Nephron (organoid): ENCODE results near the gene SMIM44.
A peak's percentile ranks its signal among the peaks of the same experiment; 100 is the strongest.
"Not testable (repeated sequence)": the region's sequence is repeated elsewhere in the genome, so short reads cannot be mapped to it uniquely, and the experiment has no call there.

ENCODE experiments used
- H3K27ac Mint-ChIP-seq, 3 experiments: 2 replicates each; pipeline ENCODE4 v1.8.0; 2020; ENCODE audit warnings: mixed read lengths in 3 of 3, mild to moderate bottlenecking in 2 of 3, moderate library complexity in 1 of 3
- H3K27me3 Mint-ChIP-seq: 2 replicates; pipeline ENCODE4 v1.8.0; 2021; ENCODE audit warnings: low read depth, mild to moderate bottlenecking, moderate library complexity, mixed read lengths
- H3K36me3 Mint-ChIP-seq: 2 replicates; pipeline ENCODE4 v1.8.0; 2020; ENCODE audit warnings: low read depth, mixed read lengths
- H3K4me1 Mint-ChIP-seq: 2 replicates; pipeline ENCODE4 v1.8.0; 2020; ENCODE audit warnings: mixed read lengths
- H3K4me3 Mint-ChIP-seq, 3 experiments: 2 replicates each; pipeline ENCODE4 v1.8.0; 2020; ENCODE audit warnings: mild to moderate bottlenecking in 3 of 3, mixed read lengths in 3 of 3, moderate library complexity in 2 of 3
- H3K9me3 Mint-ChIP-seq: 2 replicates; pipeline ENCODE4 v1.8.0; 2020; ENCODE audit warnings: mixed read lengths
- TF ChIP-seq, protein P1 (sequence below), 3 experiments: fragments of 200-600 bp; sonication (generic); IDR thresholded peaks; one replicate each; pipeline ENCODE4 v1.5.0; 2021; ENCODE audit warnings: antibody characterized with exemption in 3 of 3; ENCODE audit not compliant: unreplicated experiment in 3 of 3

Gene SMIM44

DNA sequence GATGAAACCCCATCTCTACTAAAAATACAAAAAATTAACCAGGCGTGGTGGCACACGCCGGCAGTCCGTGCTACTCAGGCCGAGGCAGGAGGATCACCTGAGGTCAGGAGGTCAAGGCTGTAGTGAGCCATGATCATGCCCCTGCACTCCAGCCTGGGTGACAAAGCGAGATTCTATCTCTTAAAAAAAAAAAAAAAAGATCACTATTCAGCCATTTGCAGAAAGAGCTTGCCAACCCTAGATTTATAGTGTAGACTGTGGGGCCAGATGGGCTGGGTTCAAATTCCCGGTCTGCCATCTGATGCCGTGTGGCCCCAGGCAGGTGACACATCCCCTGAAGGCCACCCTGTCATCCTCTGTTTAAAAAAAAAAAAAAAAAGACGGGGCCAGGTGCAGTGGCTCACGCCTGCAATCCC is 31.8 kb downstream of the SMIM44 start:
- no peak overlapping the region for H3K4me3 Mint-ChIP-seq
- peaks cover 20% of the 10 kb centered on the region for H3K36me3 Mint-ChIP-seq
- H3K27ac Mint-ChIP-seq = peak overlapping the region; percentile 92 to 96 (median 93)

DNA sequence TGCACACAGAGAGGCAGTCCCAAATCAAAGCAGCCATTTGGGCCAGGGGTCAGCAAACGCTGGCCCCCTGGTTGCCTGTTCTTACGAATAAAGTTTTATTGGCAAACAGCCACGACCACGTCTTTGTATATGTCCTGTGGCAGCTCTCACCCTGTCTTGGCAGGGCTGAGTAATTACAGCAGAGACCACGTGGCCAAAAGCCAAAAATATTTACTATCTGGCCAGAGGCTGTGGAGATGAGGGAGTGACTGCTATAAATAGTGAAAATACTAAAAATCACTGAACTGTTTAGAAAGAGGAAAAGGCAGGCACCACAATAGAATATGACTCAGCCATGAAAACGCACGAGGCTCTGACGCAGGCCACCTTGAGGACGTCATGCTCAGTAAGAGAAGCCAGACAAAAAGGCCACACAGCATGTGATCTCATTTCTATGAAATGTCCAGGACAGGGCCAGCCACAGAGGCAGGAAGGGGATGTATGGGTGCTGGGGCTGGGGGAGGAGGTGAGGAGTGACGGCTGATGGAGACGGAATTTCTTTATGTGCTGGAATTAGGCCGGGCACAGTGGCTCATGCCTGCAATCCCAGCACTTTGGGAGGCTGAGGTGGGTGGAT is 32.3 kb downstream of the SMIM44 start:
- Mint-ChIP-seq H3K27ac (peak overlapping the region; percentile 92 to 96 (median 93)), H3K4me1 (peaks cover 10% of the 10 kb centered on the region), H3K27me3 (peaks cover 4% of the 10 kb centered on the region), H3K36me3 (peaks cover 19% of the 10 kb centered on the region), H3K9me3 (no peaks in the 10 kb centered on the region), H3K4me3 (no peak overlapping the region)
- TF ChIP-seq, protein P1, sequence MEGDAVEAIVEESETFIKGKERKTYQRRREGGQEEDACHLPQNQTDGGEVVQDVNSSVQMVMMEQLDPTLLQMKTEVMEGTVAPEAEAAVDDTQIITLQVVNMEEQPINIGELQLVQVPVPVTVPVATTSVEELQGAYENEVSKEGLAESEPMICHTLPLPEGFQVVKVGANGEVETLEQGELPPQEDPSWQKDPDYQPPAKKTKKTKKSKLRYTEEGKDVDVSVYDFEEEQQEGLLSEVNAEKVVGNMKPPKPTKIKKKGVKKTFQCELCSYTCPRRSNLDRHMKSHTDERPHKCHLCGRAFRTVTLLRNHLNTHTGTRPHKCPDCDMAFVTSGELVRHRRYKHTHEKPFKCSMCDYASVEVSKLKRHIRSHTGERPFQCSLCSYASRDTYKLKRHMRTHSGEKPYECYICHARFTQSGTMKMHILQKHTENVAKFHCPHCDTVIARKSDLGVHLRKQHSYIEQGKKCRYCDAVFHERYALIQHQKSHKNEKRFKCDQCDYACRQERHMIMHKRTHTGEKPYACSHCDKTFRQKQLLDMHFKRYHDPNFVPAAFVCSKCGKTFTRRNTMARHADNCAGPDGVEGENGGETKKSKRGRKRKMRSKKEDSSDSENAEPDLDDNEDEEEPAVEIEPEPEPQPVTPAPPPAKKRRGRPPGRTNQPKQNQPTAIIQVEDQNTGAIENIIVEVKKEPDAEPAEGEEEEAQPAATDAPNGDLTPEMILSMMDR (IDR thresholded peaks at IDR 0.05; ENCODE audit: unreplicated experiment in 3 of 3) = no peak

More for the DNA sequence above, 31.8 kb downstream of the SMIM44 start:
- H3K4me1 Mint-ChIP-seq = peaks cover 12% of the 10 kb centered on the region
- TF ChIP-seq, protein P1 (IDR thresholded peaks at IDR 0.05; ENCODE audit: unreplicated experiment in 3 of 3) = no peak
- no peaks in the 10 kb centered on the region for H3K9me3 Mint-ChIP-seq
- H3K27me3 Mint-ChIP-seq = no peaks in the 10 kb centered on the region

DNA sequence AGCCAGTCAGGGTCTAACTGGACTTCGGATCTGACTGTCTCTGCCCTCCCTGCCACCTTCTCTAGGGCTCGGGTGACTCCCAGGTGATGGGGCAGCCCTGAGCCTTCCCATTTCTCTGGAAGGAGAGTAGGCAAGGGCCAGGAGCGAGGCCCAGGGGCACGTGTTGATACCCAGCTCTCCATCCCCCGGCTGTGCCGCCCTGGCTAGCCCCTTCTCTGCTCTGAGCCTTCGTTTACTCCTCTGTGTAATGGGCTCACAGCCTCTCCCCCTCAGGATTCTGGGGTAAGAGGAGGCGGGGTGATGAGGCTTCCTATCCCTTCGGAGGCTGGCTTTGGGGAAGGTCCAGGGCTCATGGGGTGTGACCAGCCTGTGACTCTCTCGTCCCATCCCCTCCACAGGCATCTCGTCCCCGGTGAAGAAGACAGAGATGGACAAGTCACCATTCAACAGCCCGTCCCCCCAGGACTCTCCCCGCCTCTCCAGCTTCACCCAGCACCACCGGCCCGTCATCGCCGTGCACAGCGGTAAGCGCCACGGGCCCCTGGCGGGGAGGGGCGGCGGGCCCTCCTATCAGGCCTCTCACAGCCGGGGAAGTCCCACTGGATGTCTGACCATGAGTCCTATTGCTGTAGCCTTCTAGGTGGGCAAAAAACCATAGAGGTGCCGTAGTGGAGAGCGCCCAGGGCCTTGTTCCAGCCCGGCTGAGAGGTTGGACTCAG is 34.5 kb downstream of the SMIM44 start:
- peaks cover 4% of the 10 kb centered on the region for H3K27me3 Mint-ChIP-seq
- TF ChIP-seq, protein P1 (IDR thresholded peaks at IDR 0.05; ENCODE audit: unreplicated experiment in 3 of 3) = no peak
- no peaks in the 10 kb centered on the region for H3K9me3 Mint-ChIP-seq
- no peak overlapping the region for H3K27ac Mint-ChIP-seq
- peaks cover 17% of the 10 kb centered on the region for H3K4me1 Mint-ChIP-seq
- H3K36me3 Mint-ChIP-seq = peaks cover 17% of the 10 kb centered on the region
- no peak overlapping the region for H3K4me3 Mint-ChIP-seq

DNA sequence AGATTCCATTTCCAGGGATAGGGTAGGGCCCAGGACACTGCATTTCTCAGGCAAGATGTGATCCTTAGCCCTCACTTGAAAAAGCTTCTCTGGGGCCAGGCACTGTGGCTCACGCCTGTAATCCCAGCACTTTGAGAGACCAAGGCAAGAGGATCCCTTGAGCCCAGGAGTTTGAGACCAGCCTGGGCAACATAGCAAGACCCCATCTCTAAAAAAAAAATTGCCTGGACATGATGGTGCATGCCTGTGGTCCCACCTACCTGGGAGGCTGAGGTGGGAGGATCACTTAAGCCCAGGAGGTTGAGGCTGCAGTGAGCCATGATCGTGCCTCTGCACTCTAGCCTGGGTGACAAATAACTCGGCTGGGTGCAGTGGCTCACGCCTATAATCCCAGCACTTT is 36.6 kb downstream of the SMIM44 start:
- peaks cover 22% of the 10 kb centered on the region for H3K4me1 Mint-ChIP-seq
- not testable (repeated sequence) for H3K9me3 Mint-ChIP-seq, H3K27me3 Mint-ChIP-seq, H3K27ac Mint-ChIP-seq, H3K4me3 Mint-ChIP-seq, H3K36me3 Mint-ChIP-seq

DNA sequence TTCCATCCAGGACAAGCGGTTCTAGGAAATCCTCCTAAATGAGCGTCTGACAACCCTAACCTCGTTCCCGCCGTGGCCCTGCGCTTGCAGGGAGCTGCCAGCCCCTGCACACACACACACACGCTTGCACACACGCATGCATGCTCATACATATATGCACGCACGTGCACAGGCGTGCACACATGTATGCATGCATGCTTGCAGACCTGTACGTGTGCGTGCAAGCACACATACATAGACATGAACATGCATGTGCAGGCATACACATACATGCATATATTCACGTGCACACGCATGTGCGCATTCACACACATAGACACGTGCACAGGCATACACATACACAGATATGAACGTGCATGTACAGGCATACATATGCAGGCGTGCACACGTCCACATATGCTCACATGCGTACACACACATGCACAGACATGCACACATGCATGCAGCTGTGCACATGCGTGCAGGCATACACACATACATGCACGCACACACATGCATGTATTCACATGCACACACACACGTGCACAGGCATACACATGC is 38.5 kb downstream of the SMIM44 start:
- no peaks in the 10 kb centered on the region for H3K9me3 Mint-ChIP-seq
- H3K4me3 Mint-ChIP-seq = peak overlapping the region in 1 of 3 experiments; percentile 19
- peaks cover 16% of the 10 kb centered on the region for H3K4me1 Mint-ChIP-seq
- H3K27ac Mint-ChIP-seq = peak overlapping the region; percentile 61 to 87 (median 67)
- peaks cover 4% of the 10 kb centered on the region for H3K27me3 Mint-ChIP-seq
- H3K36me3 Mint-ChIP-seq = no peaks in the 10 kb centered on the region
- TF ChIP-seq, protein P1 (IDR thresholded peaks at IDR 0.05; ENCODE audit: unreplicated experiment in 3 of 3) = no peak

DNA sequence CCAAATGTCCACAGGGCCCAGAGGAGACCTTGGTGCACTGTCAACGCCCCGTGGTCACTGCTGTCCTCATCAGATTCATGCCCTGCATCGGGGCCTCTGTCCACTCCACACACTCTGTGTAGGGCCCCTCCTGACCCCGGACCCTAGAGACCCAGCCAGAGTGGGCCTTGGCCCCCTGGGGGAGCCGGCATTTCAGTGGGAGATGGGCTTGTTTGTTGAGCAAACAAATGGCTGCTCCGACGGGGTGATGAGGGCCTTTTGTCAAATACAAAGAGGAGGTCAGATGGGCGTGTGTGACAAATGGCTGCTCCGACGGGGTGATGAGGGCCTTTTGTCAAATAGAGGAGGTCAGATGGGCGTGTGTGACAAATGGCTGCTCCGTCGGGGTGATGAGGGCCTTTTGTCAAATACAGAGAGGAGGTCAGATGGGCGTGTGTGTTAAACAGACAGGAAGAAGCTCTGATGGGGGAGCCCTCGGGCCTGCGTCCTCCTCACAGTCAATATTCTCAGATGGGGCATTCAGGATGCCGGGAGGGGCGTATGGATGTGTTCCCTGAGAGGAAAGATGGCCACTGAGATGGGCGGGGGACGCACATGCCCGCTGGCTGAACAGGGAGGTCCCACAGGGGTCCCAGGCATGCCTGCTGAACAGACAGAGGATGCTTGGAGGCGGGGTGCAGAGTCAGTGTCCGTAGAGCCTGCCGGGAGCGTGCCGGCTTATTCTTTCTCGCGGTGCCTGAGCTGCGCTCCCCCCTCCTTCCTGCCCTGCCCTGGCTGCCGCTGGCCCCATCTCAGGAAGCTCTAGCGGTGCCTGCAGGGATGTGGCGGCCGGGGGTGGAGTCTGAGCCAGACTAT is 39.2 kb downstream of the SMIM44 start:
- TF ChIP-seq, protein P1 (IDR thresholded peaks at IDR 0.05; ENCODE audit: unreplicated experiment in 3 of 3) = no peak

More for the DNA sequence above, 39.2 kb downstream of the SMIM44 start:
- Mint-ChIP-seq H3K9me3 (no peaks in the 10 kb centered on the region), H3K36me3 (no peaks in the 10 kb centered on the region), H3K4me1 (peaks cover 16% of the 10 kb centered on the region), H3K4me3 (peak overlapping the region in 2 of 3 experiments; percentile 32 to 33), H3K27me3 (peaks cover 4% of the 10 kb centered on the region), H3K27ac (peak overlapping the region; percentile 61 to 87 (median 67))
